GM21447 (cell line): ENCODE results near the gene ATP6V1F.

Experiments
- ATAC-seq: cut with Tn5 transposase; IDR thresholded peaks from one replicate; pipeline ENCODE4 v1.9.1; 2021; ENCODE audit not compliant: unreplicated experiment

Gene ATP6V1F

GRCh38 chr7:128867241-128867640 is 4.6 kb downstream of the ATP6V1F start:
- no peak for ATAC-seq

GRCh38 chr7:128867842-128868623 is 5.4 kb downstream of the ATP6V1F start:
- ATAC-seq = no peak

GRCh38 chr7:128868624-128869137 is 6.0 kb downstream of the ATP6V1F start:
- peak; percentile 7 for ATAC-seq

- peak; percentile 59 for ATAC-seq
Measured at GRCh38 chr7:128869138-128869943, 6.7 kb downstream of the ATP6V1F start.

- no peak for ATAC-seq
Measured at GRCh38 chr7:128869944-128870285, 7.3 kb downstream of the ATP6V1F start.

GRCh38 chr7:128871050-128871449 is 8.4 kb downstream of the ATP6V1F start:
- no peak for ATAC-seq

- ATAC-seq = no peak
Measured at GRCh38 chr7:128872394-128872824, 9.8 kb downstream of the ATP6V1F start.

- no peak for ATAC-seq
Measured at GRCh38 chr7:128873234-128873633, 10.6 kb downstream of the ATP6V1F start.

GRCh38 chr7:128874140-128875031 is 11.7 kb downstream of the ATP6V1F start:
- no peak for ATAC-seq

GRCh38 chr7:128875523-128875948 is 12.9 kb downstream of the ATP6V1F start:
- ATAC-seq = no peak

- no peak for ATAC-seq
Measured at GRCh38 chr7:128876127-128876526, 13.5 kb downstream of the ATP6V1F start.

GRCh38 chr7:128876586-128876977 is 13.9 kb downstream of the ATP6V1F start:
- ATAC-seq = no peak

- no peak for ATAC-seq
Measured at GRCh38 chr7:128876978-128877755, 14.5 kb downstream of the ATP6V1F start.

GRCh38 chr7:128877756-128878120 is 15.1 kb downstream of the ATP6V1F start:
- ATAC-seq = no peak

- no peak for ATAC-seq
Measured at GRCh38 chr7:128878226-128879105, 15.8 kb downstream of the ATP6V1F start.

- no peak for ATAC-seq
Measured at GRCh38 chr7:128879461-128879938, 16.8 kb downstream of the ATP6V1F start.

GRCh38 chr7:128879939-128880746 is 17.5 kb downstream of the ATP6V1F start:
- ATAC-seq = no peak

- ATAC-seq = no peak
Measured at GRCh38 chr7:128880791-128881457, 18.3 kb downstream of the ATP6V1F start.
